ENCODE measurements around the gene ECT2L.

ECT2L gene

DNA sequence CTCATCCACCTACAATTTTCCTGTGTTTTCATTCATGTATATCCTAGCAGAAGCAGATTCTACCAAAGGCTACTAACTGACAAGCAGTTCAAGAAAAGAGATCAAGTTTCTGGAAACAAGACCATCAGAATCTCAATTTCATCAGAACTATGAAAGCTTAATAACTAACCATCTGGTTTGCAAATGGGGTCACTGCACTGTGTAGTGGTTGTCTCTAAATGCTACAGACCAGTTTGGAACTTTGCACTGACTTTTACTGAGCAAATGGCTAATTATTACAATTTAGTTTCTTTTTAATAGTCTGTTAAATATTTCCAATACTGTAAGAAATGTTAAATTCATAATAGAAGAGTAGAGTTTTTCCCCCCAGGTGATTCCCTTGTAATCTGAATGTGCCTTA lies 127.7 kb downstream of the ECT2L start:
- Histone ChIP-seq H3K27me3 (ENCODE audit: insufficient read depth, poor library complexity, severe bottlenecking) (no peaks in the 10 kb centered on the region), H3K27ac (replicated peaks) (no peak overlapping the region), H3K4me3 (replicated peaks; ENCODE audit: insufficient read depth, low read length) (no peak overlapping the region)
- DNase-seq (ENCODE audit: low read depth in 1 of 2, low spot score in 1 of 2): no peak
- TF ChIP-seq GABPA (IDR thresholded peaks at IDR 0.05; ENCODE audit: low read depth) (no peak), SPI1 (IDR thresholded peaks at IDR 0.05; ENCODE audit: borderline replicate concordance, low read depth) (no peak), POLR2AphosphoS5 (IDR thresholded peaks at IDR 0.05; ENCODE audit: low read depth) (no peak)
- TF ChIP-seq, protein P1, sequence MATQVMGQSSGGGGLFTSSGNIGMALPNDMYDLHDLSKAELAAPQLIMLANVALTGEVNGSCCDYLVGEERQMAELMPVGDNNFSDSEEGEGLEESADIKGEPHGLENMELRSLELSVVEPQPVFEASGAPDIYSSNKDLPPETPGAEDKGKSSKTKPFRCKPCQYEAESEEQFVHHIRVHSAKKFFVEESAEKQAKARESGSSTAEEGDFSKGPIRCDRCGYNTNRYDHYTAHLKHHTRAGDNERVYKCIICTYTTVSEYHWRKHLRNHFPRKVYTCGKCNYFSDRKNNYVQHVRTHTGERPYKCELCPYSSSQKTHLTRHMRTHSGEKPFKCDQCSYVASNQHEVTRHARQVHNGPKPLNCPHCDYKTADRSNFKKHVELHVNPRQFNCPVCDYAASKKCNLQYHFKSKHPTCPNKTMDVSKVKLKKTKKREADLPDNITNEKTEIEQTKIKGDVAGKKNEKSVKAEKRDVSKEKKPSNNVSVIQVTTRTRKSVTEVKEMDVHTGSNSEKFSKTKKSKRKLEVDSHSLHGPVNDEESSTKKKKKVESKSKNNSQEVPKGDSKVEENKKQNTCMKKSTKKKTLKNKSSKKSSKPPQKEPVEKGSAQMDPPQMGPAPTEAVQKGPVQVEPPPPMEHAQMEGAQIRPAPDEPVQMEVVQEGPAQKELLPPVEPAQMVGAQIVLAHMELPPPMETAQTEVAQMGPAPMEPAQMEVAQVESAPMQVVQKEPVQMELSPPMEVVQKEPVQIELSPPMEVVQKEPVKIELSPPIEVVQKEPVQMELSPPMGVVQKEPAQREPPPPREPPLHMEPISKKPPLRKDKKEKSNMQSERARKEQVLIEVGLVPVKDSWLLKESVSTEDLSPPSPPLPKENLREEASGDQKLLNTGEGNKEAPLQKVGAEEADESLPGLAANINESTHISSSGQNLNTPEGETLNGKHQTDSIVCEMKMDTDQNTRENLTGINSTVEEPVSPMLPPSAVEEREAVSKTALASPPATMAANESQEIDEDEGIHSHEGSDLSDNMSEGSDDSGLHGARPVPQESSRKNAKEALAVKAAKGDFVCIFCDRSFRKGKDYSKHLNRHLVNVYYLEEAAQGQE (IDR thresholded peaks at IDR 0.05; ENCODE audit: insufficient replicate concordance, low read depth): no peak
- TF ChIP-seq, protein P2, sequence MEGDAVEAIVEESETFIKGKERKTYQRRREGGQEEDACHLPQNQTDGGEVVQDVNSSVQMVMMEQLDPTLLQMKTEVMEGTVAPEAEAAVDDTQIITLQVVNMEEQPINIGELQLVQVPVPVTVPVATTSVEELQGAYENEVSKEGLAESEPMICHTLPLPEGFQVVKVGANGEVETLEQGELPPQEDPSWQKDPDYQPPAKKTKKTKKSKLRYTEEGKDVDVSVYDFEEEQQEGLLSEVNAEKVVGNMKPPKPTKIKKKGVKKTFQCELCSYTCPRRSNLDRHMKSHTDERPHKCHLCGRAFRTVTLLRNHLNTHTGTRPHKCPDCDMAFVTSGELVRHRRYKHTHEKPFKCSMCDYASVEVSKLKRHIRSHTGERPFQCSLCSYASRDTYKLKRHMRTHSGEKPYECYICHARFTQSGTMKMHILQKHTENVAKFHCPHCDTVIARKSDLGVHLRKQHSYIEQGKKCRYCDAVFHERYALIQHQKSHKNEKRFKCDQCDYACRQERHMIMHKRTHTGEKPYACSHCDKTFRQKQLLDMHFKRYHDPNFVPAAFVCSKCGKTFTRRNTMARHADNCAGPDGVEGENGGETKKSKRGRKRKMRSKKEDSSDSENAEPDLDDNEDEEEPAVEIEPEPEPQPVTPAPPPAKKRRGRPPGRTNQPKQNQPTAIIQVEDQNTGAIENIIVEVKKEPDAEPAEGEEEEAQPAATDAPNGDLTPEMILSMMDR (IDR thresholded peaks at IDR 0.05; ENCODE audit: insufficient read depth, low read length): no peak

DNA sequence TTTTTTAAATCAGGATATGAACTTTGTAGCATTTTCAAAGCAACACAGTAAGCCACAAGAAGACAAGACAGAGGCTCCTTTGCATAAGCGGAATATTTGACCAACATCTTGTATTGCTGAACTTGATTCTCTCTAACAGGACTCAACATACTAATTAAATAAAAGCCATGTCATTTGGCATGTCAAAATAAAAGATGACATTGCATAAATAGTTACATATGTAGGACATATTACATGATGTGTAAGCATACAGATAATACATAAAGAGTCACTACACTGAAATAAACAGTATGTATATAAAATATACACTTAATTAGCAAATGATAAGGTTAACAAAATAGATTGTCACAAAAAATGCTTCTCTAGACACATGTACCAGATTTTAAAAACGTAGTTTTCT lies 129.9 kb downstream of the ECT2L start:
- Histone ChIP-seq H3K27me3 (ENCODE audit: insufficient read depth, poor library complexity, severe bottlenecking) (no peaks in the 10 kb centered on the region), H3K27ac (replicated peaks) (no peak overlapping the region), H3K4me3 (replicated peaks; ENCODE audit: insufficient read depth, low read length) (no peak overlapping the region)
- TF ChIP-seq GABPA (IDR thresholded peaks at IDR 0.05; ENCODE audit: low read depth) (no peak), SPI1 (IDR thresholded peaks at IDR 0.05; ENCODE audit: borderline replicate concordance, low read depth) (no peak), POLR2AphosphoS5 (IDR thresholded peaks at IDR 0.05; ENCODE audit: low read depth) (no peak)
- TF ChIP-seq, protein P1 (IDR thresholded peaks at IDR 0.05; ENCODE audit: insufficient replicate concordance, low read depth): no peak
- TF ChIP-seq, protein P2 (IDR thresholded peaks at IDR 0.05; ENCODE audit: insufficient read depth, low read length): no peak
- no peak for DNase-seq (ENCODE audit: low read depth in 1 of 2, low spot score in 1 of 2)

DNA sequence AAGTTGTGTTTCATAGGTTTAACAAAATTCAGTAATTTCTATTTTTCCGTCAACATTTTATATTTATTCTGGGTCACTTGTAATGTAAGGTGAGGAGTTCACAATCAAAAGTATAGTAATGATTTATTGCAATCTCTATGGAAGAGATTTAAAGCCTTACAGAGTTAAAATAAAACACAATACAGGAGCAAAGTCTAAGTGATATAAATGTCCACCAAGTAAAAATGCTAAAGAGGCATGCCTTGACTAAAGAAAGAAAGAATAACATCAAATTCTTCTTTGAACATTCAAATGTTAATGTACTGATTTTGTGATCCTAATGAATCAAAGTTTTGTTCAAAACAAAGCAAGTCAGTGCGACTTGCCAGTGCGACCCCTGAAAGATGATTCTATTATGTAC lies 130.7 kb downstream of the ECT2L start:
- TF ChIP-seq GABPA (IDR thresholded peaks at IDR 0.05; ENCODE audit: low read depth): no peak
- no peak for TF ChIP-seq POLR2AphosphoS5 (IDR thresholded peaks at IDR 0.05; ENCODE audit: low read depth)
- TF ChIP-seq, protein P1 (IDR thresholded peaks at IDR 0.05; ENCODE audit: insufficient replicate concordance, low read depth): no peak
- TF ChIP-seq, protein P2 (IDR thresholded peaks at IDR 0.05; ENCODE audit: insufficient read depth, low read length): no peak
- TF ChIP-seq SPI1 (IDR thresholded peaks at IDR 0.05; ENCODE audit: borderline replicate concordance, low read depth): no peak
- Histone ChIP-seq H3K27me3 (ENCODE audit: insufficient read depth, poor library complexity, severe bottlenecking) (no peaks in the 10 kb centered on the region), H3K27ac (replicated peaks) (no peak overlapping the region), H3K4me3 (replicated peaks; ENCODE audit: insufficient read depth, low read length) (no peak overlapping the region)
- DNase-seq (ENCODE audit: low read depth in 1 of 2, low spot score in 1 of 2): no peak

All from HL-60 (cell line).